ENCODE results near the gene CACNA1H. TPM values are rescaled to one million over a fixed set of nuclear protein-coding genes. Genes with fewer than 3 reads are reported as not detected.

CACNA1H gene
- polyA plus RNA-seq, 1 experiment: 0.37 TPM

DNA sequence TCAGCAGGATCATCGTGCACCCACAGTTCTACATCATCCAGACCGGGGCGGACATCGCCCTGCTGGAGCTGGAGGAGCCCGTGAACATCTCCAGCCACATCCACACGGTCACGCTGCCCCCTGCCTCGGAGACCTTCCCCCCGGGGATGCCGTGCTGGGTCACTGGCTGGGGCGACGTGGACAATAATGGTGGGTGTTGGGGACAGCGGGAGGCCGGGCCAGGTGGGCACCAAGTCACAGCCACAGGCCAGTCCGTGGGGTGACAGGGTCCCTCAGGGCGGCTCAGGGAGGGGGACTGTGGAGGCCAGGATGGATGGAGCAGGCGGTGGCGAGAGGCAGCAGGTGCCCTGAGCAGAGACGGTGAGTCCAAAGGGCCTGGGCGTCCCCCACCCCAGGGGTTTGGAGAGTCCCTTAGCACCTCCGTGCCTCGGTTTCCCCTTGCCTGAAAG lies 104.0 kb downstream of the CACNA1H start:
- no peak for DNase-seq (ENCODE audit: low read depth)
- POLR2A ChIA-PET: no interaction called here
- CTCF ChIA-PET: no interaction called here
- Histone ChIP-seq H3K36me3 (ENCODE audit: control insufficient read depth, insufficient read depth, low read length) (no peaks in the 10 kb centered on the region), H3K27me3 (ENCODE audit: control insufficient read depth, insufficient read depth, low read length) (peaks cover 22% of the 10 kb centered on the region), H3K4me3 (ENCODE audit: low read depth, low read length) (no peak overlapping the region)
- TF ChIP-seq, protein P1, sequence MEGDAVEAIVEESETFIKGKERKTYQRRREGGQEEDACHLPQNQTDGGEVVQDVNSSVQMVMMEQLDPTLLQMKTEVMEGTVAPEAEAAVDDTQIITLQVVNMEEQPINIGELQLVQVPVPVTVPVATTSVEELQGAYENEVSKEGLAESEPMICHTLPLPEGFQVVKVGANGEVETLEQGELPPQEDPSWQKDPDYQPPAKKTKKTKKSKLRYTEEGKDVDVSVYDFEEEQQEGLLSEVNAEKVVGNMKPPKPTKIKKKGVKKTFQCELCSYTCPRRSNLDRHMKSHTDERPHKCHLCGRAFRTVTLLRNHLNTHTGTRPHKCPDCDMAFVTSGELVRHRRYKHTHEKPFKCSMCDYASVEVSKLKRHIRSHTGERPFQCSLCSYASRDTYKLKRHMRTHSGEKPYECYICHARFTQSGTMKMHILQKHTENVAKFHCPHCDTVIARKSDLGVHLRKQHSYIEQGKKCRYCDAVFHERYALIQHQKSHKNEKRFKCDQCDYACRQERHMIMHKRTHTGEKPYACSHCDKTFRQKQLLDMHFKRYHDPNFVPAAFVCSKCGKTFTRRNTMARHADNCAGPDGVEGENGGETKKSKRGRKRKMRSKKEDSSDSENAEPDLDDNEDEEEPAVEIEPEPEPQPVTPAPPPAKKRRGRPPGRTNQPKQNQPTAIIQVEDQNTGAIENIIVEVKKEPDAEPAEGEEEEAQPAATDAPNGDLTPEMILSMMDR (IDR thresholded peaks at IDR 0.05; ENCODE audit: insufficient read depth, low read depth, low read length): no peak

DNA sequence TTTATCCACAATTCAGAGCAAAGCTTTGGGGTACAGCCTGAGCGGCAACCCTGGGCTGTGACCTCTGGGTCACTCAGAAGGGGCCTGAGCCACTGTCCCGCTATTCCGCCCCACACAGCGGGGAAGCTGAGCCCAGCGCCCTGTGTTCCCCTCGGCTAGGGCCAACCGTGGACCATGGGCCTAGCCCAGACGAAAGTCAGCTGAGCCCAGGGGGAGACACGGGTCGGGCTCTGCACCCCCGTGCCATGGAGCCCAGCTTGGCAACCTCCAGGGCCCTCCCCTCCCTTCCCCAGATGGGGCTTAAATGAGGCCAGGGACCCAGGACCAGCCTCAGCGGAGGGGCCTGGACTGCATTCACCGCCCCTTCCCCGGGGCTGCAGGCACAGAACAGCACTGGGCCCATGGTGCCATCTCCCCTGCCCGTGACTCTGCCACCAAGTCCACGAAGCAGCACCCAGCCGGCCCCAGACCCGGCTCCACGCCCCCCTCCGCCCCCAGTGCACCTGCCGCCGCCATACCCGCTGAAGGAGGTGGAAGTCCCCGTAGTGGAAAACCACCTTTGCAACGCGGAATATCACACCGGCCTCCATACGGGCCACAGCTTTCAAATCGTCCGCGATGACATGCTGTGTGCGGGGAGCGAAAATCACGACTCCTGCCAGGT lies 104.8 kb downstream of the CACNA1H start:
- CTCF ChIA-PET: no interaction called here
- no peak for DNase-seq (ENCODE audit: low read depth)
- H3K36me3 ChIP-seq (ENCODE audit: control insufficient read depth, insufficient read depth, low read length): no peaks in the 10 kb centered on the region
- TF ChIP-seq, protein P1 (IDR thresholded peaks at IDR 0.05; ENCODE audit: insufficient read depth, low read depth, low read length): no peak
- POLR2A ChIA-PET: no interaction called here
- peaks cover 22% of the 10 kb centered on the region for H3K27me3 ChIP-seq (ENCODE audit: control insufficient read depth, insufficient read depth, low read length)
- H3K4me3 ChIP-seq (ENCODE audit: low read depth, low read length): no peak overlapping the region

DNA sequence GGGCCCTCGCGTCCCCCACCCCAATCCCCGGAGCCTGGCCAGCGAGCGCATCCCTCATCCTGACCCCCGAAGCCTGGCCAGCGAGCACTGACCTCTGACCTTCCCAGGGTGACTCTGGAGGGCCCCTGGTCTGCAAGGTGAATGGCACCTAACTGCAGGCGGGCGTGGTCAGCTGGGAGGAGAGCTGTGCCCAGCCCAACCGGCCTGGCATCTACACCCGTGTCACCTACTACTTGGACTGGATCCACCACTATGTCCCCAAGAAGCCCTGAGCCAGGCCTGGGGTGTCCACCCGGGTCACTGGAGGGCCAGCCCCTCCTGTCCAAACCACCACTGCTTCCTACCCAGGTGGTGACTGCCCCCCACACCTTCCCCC lies 105.3 kb downstream of the CACNA1H start:
- Histone ChIP-seq H3K27me3 (ENCODE audit: control insufficient read depth, insufficient read depth, low read length) (peaks cover 22% of the 10 kb centered on the region), H3K4me3 (ENCODE audit: low read depth, low read length) (no peak overlapping the region), H3K36me3 (ENCODE audit: control insufficient read depth, insufficient read depth, low read length) (no peaks in the 10 kb centered on the region)
- POLR2A ChIA-PET: no interaction called here
- CTCF ChIA-PET: no interaction called here
- DNase-seq (ENCODE audit: low read depth): no peak
- TF ChIP-seq, protein P1 (IDR thresholded peaks at IDR 0.05; ENCODE audit: insufficient read depth, low read depth, low read length): no peak

DNA sequence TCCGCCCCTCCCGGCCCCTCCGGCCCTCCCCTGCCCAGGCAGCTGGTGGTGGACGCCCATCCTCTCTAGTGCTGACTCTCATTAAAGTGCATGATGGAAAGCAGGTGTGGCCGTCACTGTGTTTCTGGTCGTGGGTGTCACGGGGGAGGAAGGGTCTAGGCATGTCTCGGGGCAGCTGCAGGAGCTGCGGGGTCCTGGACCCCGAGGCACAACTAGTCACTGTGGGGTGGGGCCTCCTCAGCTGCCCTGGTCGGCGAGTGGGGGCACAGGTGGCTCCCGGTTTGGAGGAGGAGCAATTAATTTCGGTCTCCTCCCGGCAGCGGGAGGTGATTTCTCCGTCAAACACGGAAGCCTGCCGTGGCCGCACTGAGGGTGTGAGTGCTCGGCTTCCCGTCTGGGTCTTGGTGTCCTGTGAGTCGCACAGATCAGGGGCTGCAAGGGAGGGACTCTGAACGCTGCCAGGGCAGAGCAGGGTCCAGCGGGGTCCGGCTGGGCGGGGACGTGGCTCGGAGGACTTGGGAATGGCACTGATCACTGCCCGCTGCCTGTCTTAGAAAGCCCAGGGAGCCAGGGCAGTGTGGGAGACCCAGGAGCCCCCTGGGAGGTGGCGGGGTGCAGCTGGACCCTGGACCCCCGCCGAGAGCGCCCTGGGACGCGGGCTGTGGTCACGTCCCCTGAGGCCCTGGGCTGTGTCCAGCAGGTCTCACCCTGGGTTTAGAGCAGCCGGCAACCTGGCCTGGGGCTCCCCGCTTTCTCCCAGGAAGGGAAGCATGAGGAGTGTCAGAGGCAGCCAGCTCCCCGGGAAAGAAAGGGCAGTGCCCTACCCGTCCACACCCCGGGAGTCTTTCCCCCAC lies 106.2 kb downstream of the CACNA1H start:
- Histone ChIP-seq H3K27me3 (ENCODE audit: control insufficient read depth, insufficient read depth, low read length) (peaks cover 22% of the 10 kb centered on the region), H3K4me3 (ENCODE audit: low read depth, low read length) (no peak overlapping the region), H3K36me3 (ENCODE audit: control insufficient read depth, insufficient read depth, low read length) (no peaks in the 10 kb centered on the region)
- TF ChIP-seq, protein P1 (IDR thresholded peaks at IDR 0.05; ENCODE audit: insufficient read depth, low read depth, low read length): no peak
- DNase-seq (ENCODE audit: low read depth): no peak
- ChIA-PET CTCF (no interaction called here), POLR2A (no interaction called here)

DNA sequence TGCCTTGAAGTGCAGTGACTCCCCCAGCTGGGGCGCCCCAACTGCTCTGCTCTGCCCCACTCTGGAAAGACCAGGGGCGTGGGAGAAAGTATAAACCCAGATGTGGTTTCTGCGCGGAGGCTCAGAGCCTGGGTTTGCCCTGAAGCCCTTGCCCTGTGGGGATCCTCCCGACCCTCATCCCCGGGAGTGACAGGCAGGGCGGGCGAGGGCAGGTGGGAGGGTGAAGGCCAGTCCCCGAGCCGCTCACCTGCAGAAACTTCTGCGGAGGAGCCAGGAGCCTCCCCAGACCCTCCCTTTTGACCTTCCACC lies 106.8 kb downstream of the CACNA1H start:
- POLR2A ChIA-PET: no interaction called here
- TF ChIP-seq, protein P1 (IDR thresholded peaks at IDR 0.05; ENCODE audit: insufficient read depth, low read depth, low read length): no peak
- DNase-seq (ENCODE audit: low read depth): no peak
- H3K4me3 ChIP-seq (ENCODE audit: low read depth, low read length): no peak overlapping the region
- H3K27me3 ChIP-seq (ENCODE audit: control insufficient read depth, insufficient read depth, low read length): peaks cover 22% of the 10 kb centered on the region
- no peaks in the 10 kb centered on the region for H3K36me3 ChIP-seq (ENCODE audit: control insufficient read depth, insufficient read depth, low read length)
- CTCF ChIA-PET: no interaction called here
